ENCODE measurements around the gene CEACAM18. TPM values are rescaled to one million over a fixed set of nuclear protein-coding genes. Genes with fewer than 3 reads are reported as not detected.

The CEACAM18 gene
- total RNA-seq, 4 donors from 2014 or later = 2.4 to 4.4 (median 2.5) TPM

- TF ChIP-seq CTCF (IDR thresholded peaks at IDR 0.05) = no peak
- no peak for TF ChIP-seq POLR2A (IDR thresholded peaks at IDR 0.05)
Measured at GRCh38 chr19:51448411-51449016, 29.8 kb upstream of the CEACAM18 start.

GRCh38 chr19:51450730-51451307 is 27.5 kb upstream of the CEACAM18 start:
- DNase-seq = no peak
- H3K9me3 ChIP-seq = no peaks in the 10 kb centered on the region
- no peaks in the 10 kb centered on the region for H3K27me3 ChIP-seq
- no peak overlapping the region for H3K4me3 ChIP-seq
- H3K36me3 ChIP-seq = no peaks in the 10 kb centered on the region
- no peaks in the 10 kb centered on the region for H3K4me1 ChIP-seq
- H3K27ac ChIP-seq = no peak overlapping the region
- TF ChIP-seq CTCF (IDR thresholded peaks at IDR 0.05) (no peak), POLR2A (IDR thresholded peaks at IDR 0.05) (no peak)

More at GRCh38 chr19:51448411-51449016, 29.8 kb upstream of the CEACAM18 start:
- DNase-seq = no peak
- no peaks in the 10 kb centered on the region for H3K4me1 ChIP-seq
- no peaks in the 10 kb centered on the region for H3K36me3 ChIP-seq
- no peak overlapping the region for H3K27ac ChIP-seq
- no peaks in the 10 kb centered on the region for H3K27me3 ChIP-seq
- H3K4me3 ChIP-seq = no peak overlapping the region
- no peaks in the 10 kb centered on the region for H3K9me3 ChIP-seq

GRCh38 chr19:51456541-51457290 is 21.6 kb upstream of the CEACAM18 start:
- TF ChIP-seq CTCF (IDR thresholded peaks at IDR 0.05) = no peak
- TF ChIP-seq POLR2A (IDR thresholded peaks at IDR 0.05) = no peak

GRCh38 chr19:51457351-51458013 is 20.9 kb upstream of the CEACAM18 start:
- TF ChIP-seq CTCF (IDR thresholded peaks at IDR 0.05) (no peak), POLR2A (IDR thresholded peaks at IDR 0.05) (no peak)
- no peak for DNase-seq
- Histone ChIP-seq H3K36me3 (no peaks in the 10 kb centered on the region), H3K4me1 (no peaks in the 10 kb centered on the region), H3K27me3 (no peaks in the 10 kb centered on the region), H3K27ac (peak overlapping the region in 3 of 4 donors; percentile 12 to 36 (median 30)), H3K4me3 (peak overlapping the region in 1 of 4 donors; percentile 2), H3K9me3 (no peaks in the 10 kb centered on the region)

More at GRCh38 chr19:51456541-51457290, 21.6 kb upstream of the CEACAM18 start:
- no peaks in the 10 kb centered on the region for H3K36me3 ChIP-seq
- DNase-seq = no peak
- H3K27ac ChIP-seq = peak overlapping the region in 2 of 4 donors; percentile 30 to 36
- H3K4me1 ChIP-seq = no peaks in the 10 kb centered on the region
- no peak overlapping the region for H3K4me3 ChIP-seq
- no peaks in the 10 kb centered on the region for H3K27me3 ChIP-seq
- H3K9me3 ChIP-seq = no peaks in the 10 kb centered on the region

GRCh38 chr19:51458051-51458645 is 20.2 kb upstream of the CEACAM18 start, which contains the start of gene SIGLEC8:
Gene SIGLEC8, minus strand, starts transcription at chr19:51458454. Its CDS starts 67 bp downstream, at chr19:51458387.
- Histone ChIP-seq H3K4me3 (peak within 1 kb of the TSS in 1 of 4 donors; percentile 2), H3K36me3 (no peaks in the 10 kb centered on the region), H3K4me1 (no peaks in the 10 kb centered on the region), H3K27ac (peak within 1 kb of the TSS in 3 of 4 donors; percentile 12 to 36 (median 30)), H3K27me3 (no peaks in the 10 kb centered on the region), H3K9me3 (no peaks in the 10 kb centered on the region)
- TF ChIP-seq CTCF (IDR thresholded peaks at IDR 0.05) (no peak), POLR2A (IDR thresholded peaks at IDR 0.05) (no peak)
- no peak for DNase-seq

All from Peyer's patch (tissue), 4 donors.